NCI-H82 treated with DMSO at 0.1 percent for 48 hours (cell line): Measurements from ENCODE around the gene CCDC34.

Source experiments
- DNase-seq: peaks from one replicate; lab custom pipeline; 2025; ENCODE audit not compliant: unreplicated experiment; lab: John Stamatoyannopoulos, UW

Gene CCDC34

DNA sequence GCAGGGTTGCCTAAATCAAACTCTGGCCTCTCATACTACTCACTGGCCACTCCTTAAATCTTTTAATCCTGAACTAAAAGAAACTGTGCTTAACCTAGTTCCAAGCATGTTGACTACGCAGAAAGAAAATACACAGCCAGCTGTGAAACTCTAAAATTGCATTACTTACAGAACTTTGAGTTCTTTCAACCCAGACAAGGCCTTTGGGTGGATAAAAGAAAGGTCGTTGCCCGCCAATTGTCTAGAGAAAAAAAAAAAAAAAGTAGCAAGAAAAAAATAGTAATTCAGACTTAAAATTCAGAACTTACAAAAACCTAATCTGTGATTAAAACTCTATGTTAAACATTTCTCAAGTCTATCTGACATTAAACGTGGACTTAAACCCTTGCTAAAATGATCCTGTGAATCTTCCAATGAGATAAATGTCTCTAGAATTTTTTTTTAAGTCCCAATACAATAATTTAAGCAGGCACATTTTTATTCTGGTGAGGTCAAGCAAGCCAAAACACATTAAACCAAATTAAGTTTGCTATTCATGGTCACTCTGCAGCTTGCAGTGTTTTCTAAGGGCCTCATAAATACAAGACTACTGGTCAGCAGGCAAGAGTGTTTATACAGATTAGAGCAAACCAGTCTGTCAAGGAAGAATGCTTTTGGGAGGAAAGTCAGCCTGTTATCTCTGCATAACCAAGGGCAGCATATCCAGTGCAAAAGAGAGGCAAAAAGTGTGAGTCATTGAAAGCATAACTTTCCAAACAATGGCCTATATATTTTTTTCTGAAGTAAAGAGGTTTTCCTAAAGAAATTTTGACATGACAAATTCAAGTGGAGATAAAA, 29.5 kb upstream of the CCDC34 start:
- DNase-seq, result no peak

DNA sequence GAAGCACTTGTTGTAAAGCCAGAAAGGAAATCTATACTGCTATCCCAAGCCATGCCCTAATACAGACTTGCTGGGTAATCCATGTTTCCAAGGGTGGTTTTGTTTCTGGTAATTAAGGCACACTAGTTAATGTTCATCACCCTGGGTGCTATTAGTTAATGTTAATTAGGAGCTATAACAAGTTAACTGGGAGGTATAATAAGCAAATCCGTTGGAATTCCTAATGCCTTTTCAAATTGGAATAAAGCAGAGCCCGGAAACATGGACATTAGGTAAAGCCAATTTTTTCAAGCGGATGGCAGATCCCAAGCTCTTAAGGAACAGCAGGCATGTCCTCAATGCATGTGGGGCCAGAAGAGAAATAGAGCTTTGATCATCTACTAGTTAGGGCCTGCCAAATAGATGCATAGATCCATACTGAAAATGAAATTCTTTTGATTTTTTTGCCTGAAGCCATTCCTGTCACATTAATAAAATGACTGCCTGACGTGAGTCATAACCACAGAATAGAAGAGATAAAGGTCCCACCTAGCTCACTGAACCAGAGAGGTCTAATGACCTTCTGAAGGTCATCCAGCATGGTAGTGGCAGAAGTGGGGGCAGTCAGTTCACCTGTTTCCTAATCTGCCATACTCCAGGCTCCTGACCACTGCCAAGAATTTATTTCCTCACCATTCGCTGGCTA, 28.5 kb upstream of the CCDC34 start:
- no peak for DNase-seq

DNA sequence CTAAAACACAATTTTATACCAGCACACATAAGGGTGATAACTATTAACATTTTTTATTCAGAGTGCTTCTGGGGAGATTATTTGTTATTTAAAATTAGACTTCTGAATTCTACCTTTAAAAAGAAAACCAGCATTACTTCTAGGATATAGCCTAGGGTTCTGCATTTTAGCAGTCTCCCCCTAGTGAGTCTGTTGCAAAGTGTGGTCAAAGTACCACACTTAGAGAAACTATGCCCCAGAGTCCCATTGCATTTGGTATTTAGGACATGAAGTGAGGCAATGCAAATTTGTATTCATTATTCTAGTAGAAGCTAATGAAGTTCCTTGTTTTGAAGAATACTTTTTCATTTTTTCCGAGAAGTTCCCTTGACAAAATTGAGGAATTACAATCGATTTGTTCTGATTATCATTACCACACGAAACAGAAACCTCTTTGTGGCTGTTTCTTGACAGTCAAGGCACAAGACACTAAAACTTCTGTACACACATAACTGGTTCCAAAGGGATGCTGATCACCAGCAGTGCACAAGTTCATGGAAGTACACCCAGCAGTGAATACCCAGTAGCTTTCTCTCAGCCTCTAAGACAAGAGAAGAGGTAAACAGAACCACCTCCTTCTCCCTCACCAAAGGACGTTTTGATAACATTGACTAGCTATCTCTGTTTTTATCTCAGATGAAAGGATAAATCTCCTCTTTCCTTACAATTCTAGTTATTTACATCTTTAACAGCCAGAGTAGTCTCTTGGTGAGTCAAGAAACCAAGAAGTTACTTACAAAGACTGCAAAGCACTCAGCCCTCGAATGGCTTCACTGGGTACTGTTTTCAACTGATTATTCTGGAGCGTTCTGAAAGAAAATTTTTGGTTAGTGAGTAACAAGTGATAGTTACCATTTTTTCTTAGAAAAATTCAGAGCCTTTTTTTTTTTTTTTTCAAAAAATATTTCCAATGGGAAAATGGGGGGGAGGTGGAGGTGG, 27.6 kb upstream of the CCDC34 start:
- no peak for DNase-seq

DNA sequence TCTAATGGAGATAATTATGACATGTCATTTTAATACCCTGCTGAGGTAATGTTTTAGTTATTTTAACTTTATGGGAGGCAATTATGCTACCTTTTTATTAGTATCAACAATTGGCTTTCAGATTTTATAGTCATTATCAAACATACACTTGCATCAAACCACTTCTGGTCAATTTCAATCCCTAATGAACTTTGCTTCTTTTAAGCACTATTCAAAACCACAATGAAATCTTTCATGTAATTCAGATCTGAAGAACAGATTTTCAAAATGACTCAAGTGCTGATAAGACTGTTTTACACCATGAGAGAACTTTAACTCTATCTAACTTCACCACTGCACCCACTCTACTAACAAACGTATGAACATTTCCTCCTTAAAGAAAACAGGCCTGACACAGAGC, 25.9 kb upstream of the CCDC34 start:
- no peak for DNase-seq

DNA sequence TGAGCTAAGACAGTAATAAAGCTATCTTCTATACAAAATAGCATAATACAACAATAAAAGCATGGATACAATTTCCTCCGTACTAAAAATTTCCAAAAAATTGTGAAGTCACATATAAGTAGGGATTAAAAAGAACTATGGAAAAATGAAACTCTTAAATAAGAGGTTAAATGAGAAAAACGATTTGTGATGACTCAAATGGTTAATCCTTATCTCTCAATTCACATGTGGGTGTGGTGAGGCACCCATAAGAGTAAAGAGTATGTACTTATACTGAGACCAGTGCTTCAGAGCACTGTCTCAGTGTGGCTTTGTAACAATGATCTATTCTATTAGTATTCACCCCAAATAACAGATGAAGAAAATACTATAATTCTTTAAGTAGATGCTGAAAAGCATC, 25.0 kb upstream of the CCDC34 start:
- no peak for DNase-seq

DNA sequence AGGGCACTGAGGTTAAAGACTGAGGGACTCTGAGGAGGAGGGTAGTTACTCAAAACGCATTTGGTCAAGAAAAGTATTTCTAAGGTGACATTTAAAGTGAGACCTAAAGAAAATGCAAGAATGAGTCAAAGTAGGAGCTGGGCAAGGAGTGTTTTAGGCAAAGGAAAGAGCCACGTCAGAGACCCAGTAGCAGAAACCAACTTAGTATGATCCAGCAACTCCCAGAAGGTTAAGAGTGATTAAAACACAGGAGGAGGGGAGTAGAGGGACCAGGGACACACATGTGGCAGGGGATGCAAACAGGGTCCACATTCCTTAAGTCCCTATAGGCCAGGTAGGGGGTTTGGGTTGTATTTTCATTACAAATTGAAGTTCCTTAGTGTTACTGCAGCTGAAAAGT, 24.3 kb upstream of the CCDC34 start:
- no peak for DNase-seq

DNA sequence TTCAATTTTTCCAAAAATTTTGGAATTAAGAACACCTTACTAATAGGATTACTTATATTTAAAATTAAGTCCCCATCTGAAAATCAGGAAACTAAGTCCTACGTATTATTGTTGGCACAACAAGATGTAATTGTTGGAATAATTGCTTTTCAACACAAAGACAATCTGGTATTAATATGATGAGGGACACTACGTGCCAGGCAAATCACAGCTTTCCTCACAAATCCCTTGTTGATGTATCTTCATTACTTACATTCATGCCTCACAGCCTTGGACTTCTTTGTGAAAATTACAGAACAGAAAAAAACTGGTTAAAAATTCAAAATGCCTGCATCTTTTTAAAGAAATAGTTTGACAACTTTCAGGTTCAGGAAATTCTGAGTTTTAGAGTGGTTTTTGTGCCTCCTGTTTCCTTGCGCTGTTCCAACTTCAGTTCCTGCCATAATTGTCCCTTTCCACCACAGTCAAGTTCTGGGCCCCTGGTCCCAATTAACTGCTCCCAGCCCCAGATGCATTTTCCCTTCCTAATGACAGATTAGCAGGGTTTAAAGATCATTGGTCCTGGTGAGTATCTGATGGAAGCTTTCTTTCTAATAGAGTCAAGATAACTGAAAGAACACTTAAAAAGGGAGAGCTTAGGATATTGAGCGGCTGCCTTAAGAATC, 23.3 kb upstream of the CCDC34 start:
- peak; percentile 2 for DNase-seq

DNA sequence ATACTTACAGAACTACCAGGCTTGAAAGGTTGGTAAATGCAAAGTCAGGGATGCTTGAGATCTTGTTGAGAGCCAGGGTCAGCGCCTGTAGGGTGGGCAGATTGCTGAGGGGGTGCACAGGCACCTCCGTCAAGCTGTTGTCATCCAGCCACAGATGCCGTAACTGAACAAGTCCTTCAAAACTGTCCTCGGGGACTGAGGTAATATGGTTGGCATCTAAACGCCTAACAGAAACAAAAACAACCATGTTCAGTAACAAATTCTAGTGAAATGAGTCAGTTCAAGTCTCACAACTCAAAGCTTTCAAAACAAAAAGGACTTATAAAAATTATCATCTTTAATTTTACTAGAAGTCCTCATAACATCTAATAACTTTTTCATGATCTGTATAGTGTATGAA, 22.2 kb upstream of the CCDC34 start:
- DNase-seq, result no peak

DNA sequence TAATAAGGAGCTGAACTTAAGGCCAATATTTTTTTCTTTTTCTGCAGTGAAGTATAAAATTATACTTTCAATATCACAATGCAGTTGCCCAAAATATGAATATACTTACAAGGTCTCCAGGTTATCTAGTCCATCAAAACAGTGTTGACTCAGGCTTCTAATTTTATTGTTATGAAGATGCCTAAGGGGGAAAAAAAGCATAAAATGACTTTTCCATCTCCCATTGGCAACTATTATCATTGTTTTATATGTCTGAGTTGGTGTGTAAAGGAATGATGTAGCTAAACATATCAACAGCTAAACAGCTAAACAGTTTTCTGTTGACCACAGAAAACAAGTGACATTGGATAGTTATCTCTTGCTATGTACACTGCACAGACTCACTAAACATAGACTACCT, 21.2 kb upstream of the CCDC34 start:
- DNase-seq, result no peak

DNA sequence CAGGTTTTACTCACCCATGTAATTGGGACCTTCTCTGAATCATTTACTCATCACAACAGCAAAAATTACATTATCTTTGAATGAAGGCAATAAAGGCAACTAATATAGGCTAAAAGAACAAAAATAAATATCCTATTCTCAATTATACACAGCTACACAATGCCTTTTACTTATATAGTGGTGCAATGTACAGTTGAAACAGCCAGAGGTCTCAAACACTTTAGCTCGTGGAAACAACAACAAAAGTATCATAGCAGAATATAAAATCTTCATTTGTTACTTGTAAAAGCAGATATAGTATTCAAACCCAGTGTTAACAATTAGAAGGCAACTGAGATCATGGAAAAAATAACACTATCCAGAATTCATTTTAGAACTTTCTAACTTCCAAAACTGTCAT, 20.6 kb upstream of the CCDC34 start:
- DNase-seq, result no peak

DNA sequence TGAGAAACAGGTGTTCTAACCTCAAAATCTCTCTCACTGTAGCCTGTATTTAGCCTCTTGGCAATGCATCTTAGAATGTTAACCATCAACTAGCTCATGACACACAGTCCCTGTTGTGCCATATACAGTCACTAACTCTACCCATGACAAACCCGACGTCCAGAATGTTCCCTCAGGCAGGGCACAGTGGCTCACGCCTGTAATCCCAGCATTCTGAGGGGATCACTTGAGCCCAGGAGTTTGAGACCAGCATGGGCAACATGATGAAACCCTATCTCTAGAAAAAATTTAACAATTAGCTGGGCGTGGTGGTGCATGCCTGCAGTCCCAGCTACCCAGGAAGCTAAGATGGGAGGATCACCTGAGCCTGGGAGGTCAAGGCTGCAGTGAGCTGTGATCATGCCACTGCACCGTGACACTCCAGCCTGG, 18.2 kb upstream of the CCDC34 start:
- DNase-seq, result no peak

DNA sequence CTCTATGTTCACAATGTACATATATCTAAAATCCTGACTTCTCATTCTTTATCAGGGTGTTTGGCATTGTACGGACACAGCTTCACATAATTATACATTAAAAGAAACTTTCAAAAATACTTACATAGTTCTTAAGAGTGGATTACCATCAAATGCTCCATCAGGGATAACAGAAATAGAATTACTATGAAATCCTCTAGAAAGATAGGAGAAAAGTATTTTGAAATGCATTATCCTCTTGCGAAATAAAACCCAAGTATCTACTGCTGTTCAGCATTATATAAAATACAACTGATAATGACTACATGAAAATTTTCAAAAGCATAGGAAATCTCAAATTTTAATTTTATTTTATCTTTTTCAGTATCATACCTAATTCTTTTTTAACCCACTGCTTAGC, 17.8 kb upstream of the CCDC34 start:
- DNase-seq, result no peak

DNA sequence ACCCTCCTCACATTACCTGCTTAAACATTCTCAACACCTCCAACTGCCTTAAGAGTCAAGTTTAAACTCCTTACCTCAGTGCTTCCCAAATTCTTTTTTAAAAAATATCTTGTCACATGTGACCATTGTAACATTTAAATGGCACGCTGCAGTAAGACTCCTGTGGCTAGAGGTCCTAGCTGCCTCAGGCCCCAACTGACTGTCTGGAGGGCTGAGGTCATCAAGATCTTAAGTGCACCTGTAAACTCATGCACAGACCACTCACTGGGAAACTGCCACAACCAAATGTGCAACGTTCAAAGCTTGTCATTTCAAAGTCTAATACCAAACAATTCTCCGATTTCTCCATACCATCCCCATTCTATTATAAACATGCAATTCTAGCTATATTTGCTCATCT, 16.4 kb upstream of the CCDC34 start:
- no peak for DNase-seq

DNA sequence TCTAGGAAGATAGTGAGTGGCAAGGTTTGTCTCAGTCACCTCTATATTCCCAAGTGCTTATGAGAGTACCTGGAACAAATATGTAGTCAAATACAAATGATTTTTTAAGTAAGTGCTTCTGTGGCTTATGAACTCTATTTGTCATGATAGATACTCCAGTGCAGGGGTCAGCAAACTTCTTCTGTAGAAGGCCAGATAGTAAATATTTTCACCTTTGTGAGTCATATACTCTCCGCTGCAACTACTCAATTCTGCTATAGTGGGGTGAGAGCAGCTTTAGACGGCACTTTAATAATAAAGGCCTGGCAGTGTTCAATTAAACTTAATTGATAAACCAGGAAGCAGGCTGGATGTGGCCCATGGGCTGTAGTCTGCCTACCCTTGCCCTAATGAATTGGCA, 12.4 kb upstream of the CCDC34 start:
- DNase-seq, result no peak

DNA sequence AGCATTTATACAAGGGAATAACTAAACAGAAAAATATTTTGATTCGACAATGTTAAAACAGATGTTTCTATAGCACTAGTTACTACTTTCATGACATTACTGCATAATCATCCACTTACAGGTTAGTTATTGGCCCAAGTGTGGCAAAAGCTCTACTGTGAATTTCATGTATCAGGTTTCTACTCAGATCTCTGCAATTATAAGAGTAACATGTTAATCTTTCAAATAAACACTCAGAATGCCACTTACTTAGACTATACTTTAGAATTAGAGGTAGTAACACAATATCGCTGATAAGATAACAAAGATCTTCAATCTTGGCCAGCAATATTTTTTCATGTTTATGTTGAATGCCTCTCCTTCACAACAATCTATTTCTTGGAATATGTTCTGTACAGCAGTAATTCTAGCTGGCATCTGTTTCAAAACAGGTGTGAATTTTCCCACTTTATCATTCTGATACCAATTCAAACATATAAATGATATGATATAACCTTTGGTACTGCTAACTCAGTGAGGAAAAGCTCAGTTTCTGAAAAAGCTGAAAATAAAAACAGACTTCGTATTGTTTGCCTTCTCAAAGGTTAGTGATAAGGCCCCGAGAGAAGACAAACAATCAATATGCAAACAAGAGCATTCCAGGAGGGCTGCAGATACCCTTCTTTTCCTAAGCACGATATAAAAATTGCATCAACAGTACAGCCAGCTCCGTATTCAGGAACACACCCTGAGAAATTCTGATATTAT, 11.0 kb upstream of the CCDC34 start:
- DNase-seq, result no peak

DNA sequence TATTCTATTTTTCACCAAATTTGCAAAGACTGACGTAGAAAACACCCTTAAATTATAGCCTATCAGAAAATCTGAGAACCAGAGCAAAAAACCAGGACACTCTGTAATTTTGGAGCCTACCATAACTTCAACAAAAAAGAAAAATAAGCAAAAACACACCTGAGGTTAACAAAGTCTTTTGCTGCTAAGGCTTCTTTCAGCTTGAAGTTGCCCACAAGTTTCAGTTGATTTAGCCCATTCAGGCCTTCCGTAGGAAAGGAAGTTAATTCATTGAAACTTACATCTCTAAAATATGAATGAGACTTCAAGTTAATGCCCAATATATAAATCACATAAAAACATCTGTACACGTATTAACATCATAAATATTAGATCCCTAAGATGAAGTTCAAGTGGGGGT, 10.4 kb upstream of the CCDC34 start:
- DNase-seq, result no peak

DNA sequence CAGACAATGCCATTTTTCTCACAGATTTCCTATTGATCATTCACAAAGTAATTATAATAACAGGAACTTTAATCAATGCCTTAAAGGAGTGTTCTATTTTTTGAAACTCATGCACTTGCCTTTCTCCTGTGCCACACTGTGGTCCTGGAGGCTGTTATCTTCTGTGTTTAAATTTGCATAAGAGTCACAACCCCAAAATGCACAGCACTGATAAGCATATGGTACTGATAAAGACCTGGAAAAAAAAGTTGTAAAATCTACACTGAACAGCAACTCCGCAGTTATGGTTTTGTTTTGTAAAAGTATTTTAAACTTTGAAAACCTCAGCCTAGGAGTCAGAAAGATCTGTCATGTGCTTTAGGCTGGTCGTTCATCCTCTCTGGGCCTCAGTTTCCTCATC, 9.1 kb upstream of the CCDC34 start:
- no peak for DNase-seq

DNA sequence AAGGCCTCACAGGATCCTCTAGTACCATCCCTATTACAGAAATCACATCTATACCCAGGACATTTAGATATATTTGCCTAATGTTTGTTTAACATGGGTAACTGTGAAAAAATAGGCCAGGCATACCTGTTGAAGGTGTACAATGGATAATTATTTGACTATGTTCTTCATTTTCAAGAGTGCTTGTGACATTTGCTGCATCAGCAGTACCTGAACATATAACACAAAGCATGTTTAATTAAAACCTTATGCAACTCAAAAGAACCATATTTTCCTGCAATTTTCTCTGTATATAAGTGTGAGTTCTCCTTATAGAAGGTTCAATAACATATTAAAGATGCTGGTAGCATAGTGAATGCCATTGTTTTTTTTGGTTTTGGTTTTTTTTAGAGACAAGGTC, 8.5 kb upstream of the CCDC34 start:
- no peak for DNase-seq

DNA sequence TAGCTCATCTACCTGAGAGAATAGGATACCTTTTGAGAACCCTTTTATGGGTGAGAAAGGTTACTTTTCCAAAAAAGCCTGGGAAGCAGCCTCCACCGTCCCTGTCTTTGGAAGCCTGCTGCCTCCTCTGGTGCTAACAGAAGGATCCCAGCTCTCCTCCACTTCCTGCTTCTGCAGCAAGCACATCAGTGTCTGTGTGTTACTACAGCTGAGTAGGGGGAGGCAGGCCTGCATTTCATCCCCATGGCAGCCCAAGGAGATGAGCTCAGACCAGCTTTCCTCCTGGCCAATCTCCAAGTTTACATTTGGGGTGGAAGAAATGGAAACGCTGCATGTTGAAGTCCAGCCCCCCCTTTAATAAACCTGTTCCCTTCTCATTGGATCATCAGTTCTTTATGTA, 7.4 kb upstream of the CCDC34 start:
- DNase-seq, result no peak

DNA sequence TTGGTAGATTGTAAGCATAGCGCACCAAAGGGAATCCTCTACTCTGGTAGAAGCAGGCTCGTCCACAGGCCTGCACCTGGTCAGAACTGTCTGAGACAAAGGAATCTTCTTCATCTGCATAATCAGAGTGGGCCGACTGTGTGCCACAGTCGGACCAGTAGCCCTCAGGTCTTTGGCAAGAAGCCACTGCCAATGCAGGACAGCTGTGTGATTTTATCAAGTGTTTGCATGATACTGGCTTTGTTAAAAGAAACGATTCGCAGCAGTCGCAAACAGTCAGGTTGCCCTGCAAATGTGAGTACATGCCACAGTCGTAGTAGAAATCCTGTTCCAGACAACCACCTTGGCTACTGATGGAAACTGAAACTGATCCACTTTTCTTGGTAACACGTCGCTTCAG, 4.9 kb upstream of the CCDC34 start:
- DNase-seq, result no peak
